Measurements from ENCODE around the gene CXorf38.
A peak's percentile ranks its signal among the peaks of the same experiment; 100 is the strongest.
"Not testable (repeated sequence)": the region's sequence is repeated elsewhere in the genome, so short reads cannot be mapped to it uniquely, and the experiment has no call there.

The CXorf38 gene

DNA sequence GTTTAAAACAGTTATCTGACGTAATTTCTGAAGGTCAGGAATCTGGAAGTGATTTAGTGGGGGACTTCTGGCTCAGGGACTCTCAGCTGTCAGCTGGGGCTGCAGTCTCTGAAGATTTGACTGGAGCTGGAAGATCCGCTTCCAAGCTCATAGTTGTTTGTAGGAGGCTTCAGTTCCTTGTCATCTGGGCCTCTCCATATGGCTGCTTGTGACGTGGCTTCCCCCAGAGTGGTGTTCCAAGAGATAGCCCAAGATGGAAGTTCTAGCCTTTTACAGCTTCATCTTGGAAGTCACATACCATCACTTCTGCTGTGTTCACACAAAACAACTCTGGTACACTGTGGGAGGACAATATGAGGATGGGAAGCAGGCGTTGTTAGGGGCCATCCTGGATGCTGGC is 22.1 kb downstream of the CXorf38 start:
- no peak for DNase-seq

DNA sequence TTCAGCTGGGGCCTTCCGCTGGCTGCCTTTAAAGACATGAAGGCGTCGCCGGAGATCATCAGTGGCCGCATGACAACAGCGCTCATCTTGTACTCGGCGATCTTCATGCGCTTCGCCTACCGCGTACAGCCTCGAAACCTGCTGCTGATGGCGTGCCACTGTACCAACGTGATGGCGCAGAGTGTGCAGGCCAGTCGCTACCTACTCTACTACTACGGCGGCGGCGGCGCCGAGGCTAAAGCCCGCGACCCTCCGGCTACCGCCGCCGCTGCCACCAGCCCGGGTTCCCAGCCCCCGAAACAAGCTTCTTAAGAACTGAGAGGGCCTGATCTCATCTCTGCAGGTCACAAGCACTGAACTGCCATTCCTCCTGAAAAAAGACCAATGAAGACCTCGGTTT is 23.7 kb downstream of the CXorf38 start:
- DNase-seq, result no peak

GRCh38 chrX:40623139-40623536 is 24.2 kb downstream of the CXorf38 start, which contains the start of gene MPC1L:
MPC1L (plus strand) TSS chrX:40623428; CDS start chrX:40623566, 138 bp downstream.
- DNase-seq, result no peak

- DNase-seq, result no peak
Measured at GRCh38 chrX:40622479-40623138, 24.8 kb downstream of the CXorf38 start.

DNA sequence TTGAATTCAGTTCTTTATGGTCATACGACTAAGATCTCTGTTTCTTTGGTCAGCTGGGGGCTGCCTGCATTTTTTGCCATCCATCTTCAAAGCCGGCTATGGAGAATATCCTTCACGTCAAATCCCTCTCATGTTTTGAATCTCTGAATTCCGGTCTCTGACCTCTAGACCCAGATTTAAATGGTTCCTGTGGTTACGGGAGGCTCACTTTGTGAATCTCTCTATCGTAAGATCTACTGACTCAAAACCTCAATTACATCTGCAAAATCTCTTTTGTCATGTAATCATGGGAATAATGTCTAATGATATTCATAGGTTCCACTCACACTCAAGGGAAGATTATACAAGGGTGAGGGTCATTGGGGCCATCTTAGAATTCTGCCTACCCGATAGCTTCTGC is 29.8 kb downstream of the CXorf38 start:
- no peak for DNase-seq

- DNase-seq, result no peak
Measured at GRCh38 chrX:40615976-40616375, 31.4 kb downstream of the CXorf38 start.

GRCh38 chrX:40612511-40612910 is 34.9 kb downstream of the CXorf38 start:
- no peak for DNase-seq

DNA sequence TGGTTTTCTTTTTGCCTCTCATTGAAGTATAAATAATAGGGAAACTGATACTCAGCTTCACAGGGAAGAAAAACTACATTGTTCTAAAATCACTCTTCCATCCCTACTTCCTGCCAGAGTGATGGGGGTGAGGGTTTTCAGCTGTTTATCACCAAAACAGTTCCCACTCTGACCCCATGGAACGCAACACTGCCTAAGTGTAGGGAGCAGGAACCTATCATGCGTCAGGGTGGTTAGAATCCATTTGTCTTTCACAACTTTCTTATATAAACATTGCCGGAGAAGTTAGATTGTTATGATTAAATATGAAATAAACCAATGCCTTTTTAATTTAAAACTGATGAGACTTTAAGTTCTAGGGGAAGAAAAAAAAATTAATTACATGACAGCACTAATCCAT is 40.0 kb downstream of the CXorf38 start:
- DNase-seq, result no peak

- DNase-seq, result no peak
Measured at GRCh38 chrX:40603446-40603845, 43.9 kb downstream of the CXorf38 start.

- not testable (repeated sequence) for DNase-seq
Measured at GRCh38 chrX:40589616-40590321, 57.6 kb downstream of the CXorf38 start.

- DNase-seq, result not testable (repeated sequence)
Measured at GRCh38 chrX:40587623-40588022, 59.7 kb downstream of the CXorf38 start.

DNA sequence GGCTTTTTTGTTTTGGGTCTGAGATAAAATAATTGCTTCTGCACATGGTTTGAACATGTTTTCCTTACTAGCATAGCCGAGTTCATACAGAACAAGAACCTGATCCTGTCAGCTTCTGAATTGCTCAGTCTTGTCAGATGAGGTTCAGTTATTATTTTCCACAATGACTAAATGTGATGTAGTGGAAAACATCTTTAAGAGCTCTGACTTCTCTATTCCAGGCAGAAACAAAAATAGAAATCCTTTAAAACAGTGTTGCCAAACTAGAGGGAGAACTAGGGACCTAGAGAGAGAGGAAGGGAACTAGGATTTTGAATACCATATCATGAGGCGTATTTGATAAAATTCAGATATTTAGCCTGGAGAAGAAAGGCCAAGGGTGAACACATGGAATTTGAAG is 64.5 kb downstream of the CXorf38 start:
- DNase-seq, result no peak

GRCh38 chrX:40582178-40582577 is 65.2 kb downstream of the CXorf38 start:
- not testable (repeated sequence) for DNase-seq

DNA sequence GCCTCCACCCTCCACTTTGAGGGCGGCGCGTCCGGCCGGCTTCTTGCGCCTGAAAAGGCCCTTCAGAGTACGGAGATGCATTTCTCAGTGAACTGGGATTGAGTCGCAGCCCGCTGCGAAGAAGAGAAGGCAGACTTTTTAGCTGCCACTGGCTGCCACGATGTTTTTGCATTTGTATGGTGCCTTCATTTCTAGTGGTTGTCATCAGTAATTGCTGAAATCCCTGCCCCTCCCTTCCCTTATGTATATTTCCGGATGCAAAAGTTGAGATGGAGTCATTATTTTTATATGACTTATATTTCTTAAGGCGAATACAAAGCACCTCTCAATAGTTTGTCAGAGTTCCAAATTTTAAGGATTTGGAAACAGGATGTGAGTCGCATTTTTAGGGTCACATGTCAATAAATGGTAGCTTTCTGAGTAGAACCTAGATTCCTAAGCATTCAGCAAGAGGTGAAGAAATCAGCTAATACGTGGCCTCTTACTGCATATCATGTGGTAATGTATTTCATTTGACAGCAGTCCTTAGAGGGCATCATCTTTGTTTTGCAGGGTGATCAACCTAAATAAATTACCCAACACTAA is 65.9 kb downstream of the CXorf38 start:
- no peak for DNase-seq

DNA sequence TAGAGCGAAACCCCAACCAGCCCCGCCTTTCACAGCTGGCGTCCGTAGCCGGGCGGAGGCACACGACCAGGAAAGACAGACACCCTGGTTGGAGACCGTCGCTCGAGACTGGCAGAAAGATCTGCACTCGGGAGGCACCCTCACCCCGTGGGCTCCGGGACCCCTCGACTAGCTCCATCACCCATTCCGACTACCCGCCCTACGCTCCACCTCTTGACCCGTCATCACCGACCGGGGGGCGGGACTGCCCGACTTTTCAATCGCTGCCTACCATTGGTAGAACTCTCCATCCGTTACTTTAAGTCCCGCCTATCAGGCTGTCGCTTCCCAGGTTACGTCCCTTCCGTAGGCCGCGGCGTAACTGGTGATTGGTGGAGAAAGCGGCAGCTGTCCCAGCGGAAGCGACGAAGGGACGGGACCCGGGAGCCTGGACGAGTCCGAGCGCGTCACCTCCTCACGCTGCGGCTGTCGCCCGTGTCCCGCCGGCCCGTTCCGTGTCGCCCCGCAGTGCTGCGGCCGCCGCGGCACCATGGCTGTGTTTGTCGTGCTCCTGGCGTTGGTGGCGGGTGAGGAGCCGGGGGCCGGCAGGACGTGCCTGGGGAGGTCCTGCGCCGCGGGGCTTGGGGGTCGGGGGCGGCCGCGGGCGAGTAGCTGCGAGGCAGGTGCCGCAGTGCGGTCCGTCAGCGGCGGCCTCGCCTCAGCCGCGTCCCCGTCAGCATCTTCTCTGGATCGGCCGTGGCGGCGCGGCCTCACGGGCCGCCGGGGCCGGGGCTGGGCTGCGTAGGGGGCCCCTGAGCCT is 66.6 kb downstream of the CXorf38 start, which contains the start of gene ATP6AP2:
Gene ATP6AP2 (plus strand): TSS at position 434 of the 799 bp plus-strand sequence. CDS start 96 bp downstream, at position 530.
- peak; percentile 88 for DNase-seq

DNA sequence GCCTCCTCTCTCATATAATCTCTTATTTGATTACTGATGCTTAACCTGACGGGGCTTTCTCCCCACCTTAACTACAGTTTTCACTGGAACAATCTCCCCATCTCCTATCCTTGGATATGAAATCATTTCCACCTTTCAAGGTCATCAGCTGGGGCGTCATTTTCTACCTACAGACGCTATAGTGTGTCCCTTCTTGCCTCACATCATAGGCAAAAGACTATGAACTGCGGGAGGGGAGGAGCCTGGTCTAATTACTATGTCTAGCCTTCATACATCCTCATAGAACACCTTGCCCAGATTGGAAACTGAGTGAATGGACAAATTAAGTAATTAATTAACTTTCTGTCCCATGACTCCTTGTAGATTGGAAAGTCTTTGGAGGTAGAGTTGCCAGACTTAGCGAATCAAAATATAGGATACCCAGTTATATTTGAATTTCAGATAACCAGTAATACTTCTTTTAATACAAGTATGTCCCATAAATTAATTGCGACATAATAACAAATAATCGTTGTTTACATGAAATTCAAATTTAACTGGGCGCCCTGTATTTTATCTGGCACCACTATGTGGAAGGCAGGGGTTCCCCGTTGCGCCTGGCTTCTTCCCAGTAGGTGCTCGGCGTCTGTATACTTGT is 67.3 kb downstream of the CXorf38 start:
- DNase-seq, result no peak

GRCh38 chrX:40579141-40579540 is 68.2 kb downstream of the CXorf38 start:
- no peak for DNase-seq

DNA sequence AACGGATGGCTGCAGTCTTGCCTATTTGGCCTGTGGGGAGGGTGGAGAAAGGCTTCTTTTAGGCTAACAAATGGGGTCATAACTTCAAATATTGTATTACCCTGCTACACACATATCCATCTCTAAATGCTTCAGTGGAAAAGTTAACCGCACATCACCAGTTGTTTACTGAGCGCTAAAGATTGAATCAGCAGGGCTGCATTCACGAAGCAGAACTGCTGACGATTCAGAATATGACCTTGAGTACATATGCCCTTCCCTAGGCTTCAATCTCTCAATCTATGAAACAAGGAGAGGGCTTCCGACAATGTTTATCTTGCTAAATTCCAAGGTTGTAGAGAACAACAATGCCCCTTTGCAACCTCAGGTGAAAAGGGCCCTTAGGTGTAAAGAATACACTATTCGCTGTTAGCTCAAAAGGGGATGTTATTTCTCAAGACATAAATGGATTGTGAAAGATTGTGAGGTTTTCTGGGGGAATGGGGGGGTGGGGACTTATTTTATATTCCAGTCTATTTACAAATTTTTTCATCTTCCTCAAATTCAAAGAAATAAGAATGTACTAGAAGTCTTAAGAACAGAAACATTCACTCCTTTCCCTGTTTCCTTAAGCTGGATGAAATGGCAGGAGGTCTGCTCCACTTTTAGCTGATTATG is 69.2 kb downstream of the CXorf38 start:
- DNase-seq, result no peak
